Ishikawa (cell line): ENCODE results near the gene TMEM50A.

Experiments used
- CEBPB ChIP-seq: IDR thresholded peaks from 2 replicates; pipeline ENCODE4 v1.6.1; 2012
- CREB1 ChIP-seq: IDR thresholded peaks from 2 replicates; pipeline ENCODE4 v1.6.1; 2012; ENCODE audit warnings: low read depth
- EGR1 ChIP-seq: IDR thresholded peaks from 2 replicates; pipeline ENCODE4 v1.6.1; 2012
- EP300 ChIP-seq: IDR thresholded peaks from 2 replicates; pipeline ENCODE4 v1.6.1; 2012; ENCODE audit warnings: borderline replicate concordance
- FOXM1 ChIP-seq: IDR thresholded peaks from 2 replicates; pipeline ENCODE4 v1.6.1; 2012; ENCODE audit warnings: low read depth, borderline replicate concordance
- NFIC ChIP-seq: IDR thresholded peaks from 2 replicates; pipeline ENCODE4 v1.6.1; 2012
- RAD21 ChIP-seq: IDR thresholded peaks from 2 replicates; pipeline ENCODE4 v1.6.1; 2012; ENCODE audit warnings: low read depth
- TAF1 ChIP-seq: IDR thresholded peaks from 2 replicates; pipeline ENCODE4 v1.6.1; 2012; ENCODE audit warnings: low read depth, mild to moderate bottlenecking
- TCF12 ChIP-seq: IDR thresholded peaks from 2 replicates; pipeline ENCODE4 v1.6.1; 2012; ENCODE audit warnings: low read depth
- TEAD4 ChIP-seq: IDR thresholded peaks from 2 replicates; pipeline ENCODE4 v1.6.1; 2012
- YY1 ChIP-seq: IDR thresholded peaks from 2 replicates; pipeline ENCODE4 v1.6.1; 2012; ENCODE audit warnings: low read depth
- ZBTB7A ChIP-seq: IDR thresholded peaks from 2 replicates; pipeline ENCODE4 v1.6.1; 2012; ENCODE audit warnings: low read depth
- TF ChIP-seq, protein P1 (sequence below): IDR thresholded peaks from 2 replicates; pipeline ENCODE4 v1.6.1; 2012
- TF ChIP-seq, protein P2 (sequence below): IDR thresholded peaks from 2 replicates; pipeline ENCODE4 v1.6.1; 2012; ENCODE audit warnings: low read depth, mild to moderate bottlenecking
- TF ChIP-seq, protein P3 (sequence below): IDR thresholded peaks from 2 replicates; pipeline ENCODE4 v1.6.1; 2012

The TMEM50A gene

DNA sequence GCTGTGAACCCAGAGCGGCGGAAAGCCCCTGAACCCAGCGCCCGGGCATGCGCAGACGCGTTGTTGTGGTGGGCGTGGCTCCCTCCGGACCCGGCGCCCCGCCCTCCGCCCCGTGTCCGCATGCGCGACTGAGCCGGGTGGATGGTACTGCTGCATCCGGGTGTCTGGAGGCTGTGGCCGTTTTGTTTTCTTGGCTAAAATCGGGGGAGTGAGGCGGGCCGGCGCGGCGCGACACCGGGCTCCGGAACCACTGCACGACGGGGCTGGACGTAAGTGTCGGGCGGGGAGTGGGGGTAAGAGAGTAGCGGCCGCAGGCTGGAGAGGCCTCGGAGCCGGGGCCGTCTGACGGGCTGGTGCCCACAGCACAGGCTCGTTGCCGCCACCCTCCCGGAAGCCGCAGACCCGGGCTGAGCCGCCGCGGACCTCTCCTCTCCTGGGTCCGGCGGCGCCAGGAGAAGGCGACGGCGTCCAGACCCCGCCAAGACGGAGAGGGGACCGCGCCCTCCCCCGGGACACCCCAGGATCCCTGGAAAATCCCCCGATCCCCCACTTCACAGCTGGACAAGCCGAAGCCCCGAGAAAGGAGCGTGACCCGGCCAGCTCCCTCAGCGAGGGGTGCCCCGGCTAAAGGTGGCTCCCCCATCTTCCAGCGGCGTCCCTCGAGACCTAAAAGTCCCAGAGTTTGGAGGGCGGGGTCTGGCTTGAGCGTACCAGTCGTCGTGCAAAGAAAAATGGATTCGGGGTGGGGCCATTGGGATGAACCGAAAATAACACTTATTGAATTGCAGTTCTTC lies at the start of gene TMEM50A:
TMEM50A (plus strand) TSS at position 147 of the 794 bp plus-strand sequence. CDS start 2,153 bp downstream, outside the sequence.
- TF ChIP-seq TAF1, result peak; percentile 25; the same call in 1 of the 2 replicates
- no peak for TF ChIP-seq TEAD4
- no peak for TF ChIP-seq CEBPB
- TF ChIP-seq, protein P1, sequence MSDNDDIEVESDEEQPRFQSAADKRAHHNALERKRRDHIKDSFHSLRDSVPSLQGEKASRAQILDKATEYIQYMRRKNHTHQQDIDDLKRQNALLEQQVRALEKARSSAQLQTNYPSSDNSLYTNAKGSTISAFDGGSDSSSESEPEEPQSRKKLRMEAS, result peak; percentile 18; the same call in 1 of the 2 replicates

DNA sequence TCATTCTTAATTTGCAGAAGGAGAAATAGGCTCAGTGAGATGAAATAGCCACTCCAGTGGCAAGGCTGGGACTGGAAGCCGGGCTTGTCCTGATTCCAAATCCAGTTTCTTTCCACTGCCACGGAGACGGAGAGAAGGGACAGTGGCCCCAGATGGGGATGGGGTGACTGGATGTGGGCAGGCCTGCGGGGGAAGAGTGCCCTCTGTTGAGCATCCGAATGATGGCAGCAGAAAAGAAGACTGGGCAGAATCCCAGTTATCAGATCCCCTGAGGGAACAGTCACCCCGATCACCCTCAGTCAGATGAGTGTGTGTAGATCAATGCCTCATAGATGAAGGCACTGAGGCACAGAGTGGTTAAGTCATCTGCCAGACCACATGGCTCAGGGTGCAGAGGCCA lies 48.1 kb upstream of the TMEM50A start:
- peak; percentile 37 for TF ChIP-seq RAD21

DNA sequence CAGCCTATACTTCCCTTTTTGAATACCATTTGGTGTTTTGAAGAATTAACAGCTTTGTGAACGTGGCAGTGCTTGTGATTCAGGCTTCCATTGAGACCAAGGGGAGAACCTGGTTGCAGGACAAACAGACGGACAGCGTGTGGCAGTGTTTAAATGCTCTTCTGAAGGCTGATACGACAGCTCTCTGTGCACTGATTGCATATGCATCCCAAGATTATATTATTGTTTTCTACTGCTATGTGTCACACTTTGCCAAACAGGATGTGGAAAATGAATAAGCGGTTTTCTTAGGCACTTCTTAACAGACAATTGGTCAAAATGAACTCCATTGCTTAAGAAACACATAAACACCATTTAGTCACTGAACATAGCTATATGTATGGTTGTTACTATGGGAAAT lies 8.2 kb upstream of the TMEM50A start:
- peak; percentile 45; the same call in 1 of the 2 replicates for TF ChIP-seq RAD21

DNA sequence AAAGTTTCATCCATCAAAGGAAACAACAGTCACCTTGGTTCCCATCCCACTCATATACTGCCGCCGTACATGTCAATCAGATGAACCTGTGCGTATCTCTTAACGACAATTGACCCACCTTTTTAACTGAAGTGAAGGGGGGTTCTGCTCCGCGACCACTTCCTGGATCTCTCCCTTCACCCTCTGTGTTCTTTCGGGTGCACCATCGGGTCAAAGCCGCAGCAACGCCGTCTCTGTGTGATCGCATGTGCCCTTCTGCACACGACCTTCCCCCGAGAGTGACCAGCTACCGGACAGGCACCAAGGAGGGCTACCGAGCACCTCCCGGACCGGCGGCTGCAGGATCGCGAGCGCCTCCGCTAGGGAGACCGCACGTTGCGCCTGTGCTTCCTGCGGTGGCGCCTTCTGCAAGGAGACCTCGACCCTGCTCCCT lies 1.2 kb upstream of the TMEM50A start:
- TF ChIP-seq RAD21, result peak; percentile 17; the same call in 1 of the 2 replicates

DNA sequence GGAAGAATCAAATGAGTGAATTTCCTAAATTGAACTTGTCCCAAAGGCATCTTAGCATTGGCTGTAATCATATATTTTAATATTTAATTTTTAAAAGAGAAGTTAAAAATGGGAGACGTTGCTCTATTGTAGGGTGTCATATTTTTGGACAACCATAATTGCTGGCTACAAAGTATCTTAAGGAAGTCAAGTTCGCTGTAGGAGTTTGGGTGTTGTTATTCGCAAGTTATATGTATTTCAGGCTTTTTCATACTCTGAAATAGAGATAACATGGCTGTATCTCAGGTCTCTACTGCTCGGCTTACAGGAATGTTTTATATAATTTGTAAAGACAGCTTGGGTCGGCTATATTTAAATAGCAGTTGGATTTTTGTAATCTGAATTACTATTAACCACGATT lies 852 bp downstream of the TMEM50A start:
- no peak for TF ChIP-seq CEBPB
- no peak for TF ChIP-seq TEAD4
- TF ChIP-seq, protein P1, result no peak
- TF ChIP-seq ZBTB7A, result no peak
- TF ChIP-seq FOXM1, result no peak
- no peak for TF ChIP-seq RAD21
- no peak for TF ChIP-seq TAF1
- TF ChIP-seq, protein P2, sequence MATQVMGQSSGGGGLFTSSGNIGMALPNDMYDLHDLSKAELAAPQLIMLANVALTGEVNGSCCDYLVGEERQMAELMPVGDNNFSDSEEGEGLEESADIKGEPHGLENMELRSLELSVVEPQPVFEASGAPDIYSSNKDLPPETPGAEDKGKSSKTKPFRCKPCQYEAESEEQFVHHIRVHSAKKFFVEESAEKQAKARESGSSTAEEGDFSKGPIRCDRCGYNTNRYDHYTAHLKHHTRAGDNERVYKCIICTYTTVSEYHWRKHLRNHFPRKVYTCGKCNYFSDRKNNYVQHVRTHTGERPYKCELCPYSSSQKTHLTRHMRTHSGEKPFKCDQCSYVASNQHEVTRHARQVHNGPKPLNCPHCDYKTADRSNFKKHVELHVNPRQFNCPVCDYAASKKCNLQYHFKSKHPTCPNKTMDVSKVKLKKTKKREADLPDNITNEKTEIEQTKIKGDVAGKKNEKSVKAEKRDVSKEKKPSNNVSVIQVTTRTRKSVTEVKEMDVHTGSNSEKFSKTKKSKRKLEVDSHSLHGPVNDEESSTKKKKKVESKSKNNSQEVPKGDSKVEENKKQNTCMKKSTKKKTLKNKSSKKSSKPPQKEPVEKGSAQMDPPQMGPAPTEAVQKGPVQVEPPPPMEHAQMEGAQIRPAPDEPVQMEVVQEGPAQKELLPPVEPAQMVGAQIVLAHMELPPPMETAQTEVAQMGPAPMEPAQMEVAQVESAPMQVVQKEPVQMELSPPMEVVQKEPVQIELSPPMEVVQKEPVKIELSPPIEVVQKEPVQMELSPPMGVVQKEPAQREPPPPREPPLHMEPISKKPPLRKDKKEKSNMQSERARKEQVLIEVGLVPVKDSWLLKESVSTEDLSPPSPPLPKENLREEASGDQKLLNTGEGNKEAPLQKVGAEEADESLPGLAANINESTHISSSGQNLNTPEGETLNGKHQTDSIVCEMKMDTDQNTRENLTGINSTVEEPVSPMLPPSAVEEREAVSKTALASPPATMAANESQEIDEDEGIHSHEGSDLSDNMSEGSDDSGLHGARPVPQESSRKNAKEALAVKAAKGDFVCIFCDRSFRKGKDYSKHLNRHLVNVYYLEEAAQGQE, result no peak
- TF ChIP-seq, protein P3, sequence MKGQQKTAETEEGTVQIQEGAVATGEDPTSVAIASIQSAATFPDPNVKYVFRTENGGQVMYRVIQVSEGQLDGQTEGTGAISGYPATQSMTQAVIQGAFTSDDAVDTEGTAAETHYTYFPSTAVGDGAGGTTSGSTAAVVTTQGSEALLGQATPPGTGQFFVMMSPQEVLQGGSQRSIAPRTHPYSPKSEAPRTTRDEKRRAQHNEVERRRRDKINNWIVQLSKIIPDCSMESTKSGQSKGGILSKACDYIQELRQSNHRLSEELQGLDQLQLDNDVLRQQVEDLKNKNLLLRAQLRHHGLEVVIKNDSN, result no peak
- no peak for TF ChIP-seq EGR1
- TF ChIP-seq YY1, result no peak
- TF ChIP-seq NFIC, result no peak
- TF ChIP-seq EP300, result no peak
- TF ChIP-seq TCF12, result no peak
- no peak for TF ChIP-seq CREB1

DNA sequence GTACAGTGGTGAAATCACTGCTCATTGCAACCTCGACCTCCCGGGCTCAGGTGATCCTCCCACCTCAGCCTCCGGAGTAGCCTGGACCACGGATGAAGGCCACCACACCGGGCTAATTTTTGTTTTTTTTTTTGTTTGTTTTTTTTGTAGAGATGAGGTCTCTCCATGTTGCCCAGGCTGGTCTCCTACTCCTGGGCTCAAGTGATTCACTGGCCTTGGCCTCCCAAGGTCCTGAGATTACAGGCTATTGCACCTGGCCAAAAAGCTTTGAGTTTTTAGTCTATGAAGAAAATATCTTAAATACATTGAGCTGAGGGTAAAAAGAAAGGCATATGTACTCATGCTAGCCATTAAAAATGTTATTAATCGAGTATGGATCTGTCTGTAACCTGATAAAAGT lies 3.6 kb downstream of the TMEM50A start:
- TF ChIP-seq RAD21 (no peak), EGR1 (no peak), TCF12 (no peak), TAF1 (no peak), YY1 (no peak)
- TF ChIP-seq, protein P3, result no peak

DNA sequence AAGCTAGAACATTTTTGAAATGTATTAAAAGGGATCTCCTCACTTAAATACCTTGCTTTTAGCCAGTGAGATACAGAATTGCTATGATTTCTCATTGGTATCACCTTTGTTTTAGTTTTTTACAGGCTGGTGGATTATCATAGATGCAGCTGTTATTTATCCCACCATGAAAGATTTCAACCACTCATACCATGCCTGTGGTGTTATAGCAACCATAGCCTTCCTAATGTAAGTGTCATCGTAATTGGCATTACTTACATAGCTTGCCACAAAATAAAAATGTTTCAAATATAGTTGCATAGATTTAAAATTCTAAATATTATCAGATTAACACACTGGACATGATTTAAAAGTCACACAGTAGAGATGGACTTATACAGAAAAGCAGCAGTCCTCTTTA lies 4.7 kb downstream of the TMEM50A start:
- TF ChIP-seq, protein P2, result no peak
- TF ChIP-seq YY1 (no peak), TAF1 (no peak), EP300 (no peak), NFIC (no peak)
- TF ChIP-seq, protein P3, result no peak
